ENCODE data around the gene SSC4D. TPM values are rescaled to one million over a fixed set of nuclear protein-coding genes. Genes with fewer than 3 reads are reported as not detected.

The SSC4D gene
- total and polyA plus RNA-seq, 2 donors, result 0.71 to 0.96 TPM

- 99% methylated on average over 5 of the region's 5 CpGs for WGBS
- Histone ChIP-seq H3K4me3 (ENCODE audit: low read length in 2 of 2) (no peak overlapping the region), H3K27ac (ENCODE audit: low read depth in 1 of 2, low read length in 1 of 2) (no peak overlapping the region), H3K9me3 (ENCODE audit: control insufficient read depth in 2 of 2, insufficient read depth in 1 of 2, low read length in 1 of 2) (peaks cover 0 to 3% of the 10 kb centered on the region in 2 donors), H3K4me1 (ENCODE audit: control insufficient read depth in 2 of 2, insufficient read depth in 2 of 2, low read length in 2 of 2) (peaks cover 3 to 9% of the 10 kb centered on the region in 2 donors), H3K36me3 (ENCODE audit: control insufficient read depth in 2 of 2, insufficient read depth in 2 of 2, low read length in 1 of 2) (peaks cover 18 to 48% of the 10 kb centered on the region in 2 donors), H3K27me3 (ENCODE audit: control insufficient read depth in 2 of 2, insufficient read depth in 1 of 2, low read length in 1 of 2) (no peaks in the 10 kb centered on the region)
- DNase-seq (ENCODE audit: low read depth in 6 of 9, low spot score in 9 of 9), result no peak
These were observed 55.8 kb downstream of the SSC4D start for GRCh38 chr7:76353744-76354143.

- Histone ChIP-seq H3K4me3 (ENCODE audit: low read length in 2 of 2) (no peak overlapping the region), H3K4me1 (ENCODE audit: control insufficient read depth in 2 of 2, insufficient read depth in 2 of 2, low read length in 2 of 2) (peaks cover 0 to 6% of the 10 kb centered on the region in 2 donors), H3K36me3 (ENCODE audit: control insufficient read depth in 2 of 2, insufficient read depth in 2 of 2, low read length in 1 of 2) (peaks cover 20 to 54% of the 10 kb centered on the region in 2 donors), H3K27me3 (ENCODE audit: control insufficient read depth in 2 of 2, insufficient read depth in 1 of 2, low read length in 1 of 2) (no peaks in the 10 kb centered on the region), H3K9me3 (ENCODE audit: control insufficient read depth in 2 of 2, insufficient read depth in 1 of 2, low read length in 1 of 2) (peaks cover 0 to 3% of the 10 kb centered on the region in 2 donors), H3K27ac (ENCODE audit: low read depth in 1 of 2, low read length in 1 of 2) (no peak overlapping the region)
- DNase-seq (ENCODE audit: low read depth in 6 of 9, low spot score in 9 of 9), result no peak
- 97% methylated on average over 6 of the region's 6 CpGs for WGBS
These were observed 57.3 kb downstream of the SSC4D start for GRCh38 chr7:76352193-76352592.

- H3K36me3 ChIP-seq (ENCODE audit: control insufficient read depth in 2 of 2, insufficient read depth in 2 of 2, low read length in 1 of 2), result peaks cover 26 to 59% of the 10 kb centered on the region in 2 donors
- H3K27me3 ChIP-seq (ENCODE audit: control insufficient read depth in 2 of 2, insufficient read depth in 1 of 2, low read length in 1 of 2), result no peaks in the 10 kb centered on the region
- peaks cover 0 to 3% of the 10 kb centered on the region in 2 donors for H3K9me3 ChIP-seq (ENCODE audit: control insufficient read depth in 2 of 2, insufficient read depth in 1 of 2, low read length in 1 of 2)
- peaks cover 4 to 8% of the 10 kb centered on the region in 2 donors for H3K4me1 ChIP-seq (ENCODE audit: control insufficient read depth in 2 of 2, insufficient read depth in 2 of 2, low read length in 2 of 2)
- H3K4me3 ChIP-seq (ENCODE audit: low read length in 2 of 2), result no peak overlapping the region
- DNase-seq (ENCODE audit: low read depth in 6 of 9, low spot score in 9 of 9), result no peak
- 95% methylated on average over 7 of the region's 7 CpGs for WGBS
- no peak overlapping the region for H3K27ac ChIP-seq (ENCODE audit: low read depth in 1 of 2, low read length in 1 of 2)
These were observed 58.1 kb downstream of the SSC4D start for GRCh38 chr7:76351372-76351771.

- Histone ChIP-seq H3K27ac (ENCODE audit: low read depth in 1 of 2, low read length in 1 of 2) (no peak overlapping the region), H3K9me3 (ENCODE audit: control insufficient read depth in 2 of 2, insufficient read depth in 1 of 2, low read length in 1 of 2) (peaks cover 0 to 3% of the 10 kb centered on the region in 2 donors), H3K4me3 (ENCODE audit: low read length in 2 of 2) (no peak overlapping the region), H3K27me3 (ENCODE audit: control insufficient read depth in 2 of 2, insufficient read depth in 1 of 2, low read length in 1 of 2) (no peaks in the 10 kb centered on the region), H3K36me3 (ENCODE audit: control insufficient read depth in 2 of 2, insufficient read depth in 2 of 2, low read length in 1 of 2) (peaks cover 43 to 61% of the 10 kb centered on the region in 2 donors), H3K4me1 (ENCODE audit: control insufficient read depth in 2 of 2, insufficient read depth in 2 of 2, low read length in 2 of 2) (peaks cover 4 to 9% of the 10 kb centered on the region in 2 donors)
- no peak for DNase-seq (ENCODE audit: low read depth in 6 of 9, low spot score in 9 of 9)
- 98% methylated on average over 8 of the region's 8 CpGs for WGBS
These were observed 60.1 kb downstream of the SSC4D start for GRCh38 chr7:76349313-76349885.

- WGBS, result 94% methylated on average over 5 of the region's 5 CpGs
- peaks cover 52 to 68% of the 10 kb centered on the region in 2 donors for H3K36me3 ChIP-seq (ENCODE audit: control insufficient read depth in 2 of 2, insufficient read depth in 2 of 2, low read length in 1 of 2)
- no peaks in the 10 kb centered on the region for H3K9me3 ChIP-seq (ENCODE audit: control insufficient read depth in 2 of 2, insufficient read depth in 1 of 2, low read length in 1 of 2)
- no peaks in the 10 kb centered on the region for H3K27me3 ChIP-seq (ENCODE audit: control insufficient read depth in 2 of 2, insufficient read depth in 1 of 2, low read length in 1 of 2)
- no peak for DNase-seq (ENCODE audit: low read depth in 6 of 9, low spot score in 9 of 9)
- peaks cover 4 to 9% of the 10 kb centered on the region in 2 donors for H3K4me1 ChIP-seq (ENCODE audit: control insufficient read depth in 2 of 2, insufficient read depth in 2 of 2, low read length in 2 of 2)
- H3K27ac ChIP-seq (ENCODE audit: low read depth in 1 of 2, low read length in 1 of 2), result no peak overlapping the region
- no peak overlapping the region for H3K4me3 ChIP-seq (ENCODE audit: low read length in 2 of 2)
These were observed 61.8 kb downstream of the SSC4D start for GRCh38 chr7:76347710-76348109.

- 77% methylated on average over 8 of the region's 8 CpGs for WGBS
- Histone ChIP-seq H3K4me3 (ENCODE audit: low read length in 2 of 2) (no peak overlapping the region), H3K4me1 (ENCODE audit: control insufficient read depth in 2 of 2, insufficient read depth in 2 of 2, low read length in 2 of 2) (peaks cover 4 to 9% of the 10 kb centered on the region in 2 donors), H3K27me3 (ENCODE audit: control insufficient read depth in 2 of 2, insufficient read depth in 1 of 2, low read length in 1 of 2) (no peaks in the 10 kb centered on the region), H3K9me3 (ENCODE audit: control insufficient read depth in 2 of 2, insufficient read depth in 1 of 2, low read length in 1 of 2) (no peaks in the 10 kb centered on the region), H3K36me3 (ENCODE audit: control insufficient read depth in 2 of 2, insufficient read depth in 2 of 2, low read length in 1 of 2) (peaks cover 56 to 72% of the 10 kb centered on the region in 2 donors), H3K27ac (ENCODE audit: low read depth in 1 of 2, low read length in 1 of 2) (no peak overlapping the region)
- no peak for DNase-seq (ENCODE audit: low read depth in 6 of 9, low spot score in 9 of 9)
These were observed 62.7 kb downstream of the SSC4D start for GRCh38 chr7:76346778-76347177.

GRCh38 chr7:76346097-76346496 lies 63.4 kb downstream of the SSC4D start:
- Histone ChIP-seq H3K36me3 (ENCODE audit: control insufficient read depth in 2 of 2, insufficient read depth in 2 of 2, low read length in 1 of 2) (peaks cover 53 to 72% of the 10 kb centered on the region in 2 donors), H3K27me3 (ENCODE audit: control insufficient read depth in 2 of 2, insufficient read depth in 1 of 2, low read length in 1 of 2) (no peaks in the 10 kb centered on the region), H3K9me3 (ENCODE audit: control insufficient read depth in 2 of 2, insufficient read depth in 1 of 2, low read length in 1 of 2) (no peaks in the 10 kb centered on the region), H3K4me1 (ENCODE audit: control insufficient read depth in 2 of 2, insufficient read depth in 2 of 2, low read length in 2 of 2) (peaks cover 4 to 9% of the 10 kb centered on the region in 2 donors), H3K27ac (ENCODE audit: low read depth in 1 of 2, low read length in 1 of 2) (no peak overlapping the region), H3K4me3 (ENCODE audit: low read length in 2 of 2) (no peak overlapping the region)
- DNase-seq (ENCODE audit: low read depth in 6 of 9, low spot score in 9 of 9), result no peak
- 98% methylated on average over 6 of the region's 6 CpGs for WGBS

- Histone ChIP-seq H3K27ac (ENCODE audit: low read depth in 1 of 2, low read length in 1 of 2) (no peak overlapping the region), H3K9me3 (ENCODE audit: control insufficient read depth in 2 of 2, insufficient read depth in 1 of 2, low read length in 1 of 2) (no peaks in the 10 kb centered on the region), H3K27me3 (ENCODE audit: control insufficient read depth in 2 of 2, insufficient read depth in 1 of 2, low read length in 1 of 2) (no peaks in the 10 kb centered on the region), H3K36me3 (ENCODE audit: control insufficient read depth in 2 of 2, insufficient read depth in 2 of 2, low read length in 1 of 2) (peaks cover 41 to 66% of the 10 kb centered on the region in 2 donors), H3K4me1 (ENCODE audit: control insufficient read depth in 2 of 2, insufficient read depth in 2 of 2, low read length in 2 of 2) (peaks cover 4 to 9% of the 10 kb centered on the region in 2 donors), H3K4me3 (ENCODE audit: low read length in 2 of 2) (no peak overlapping the region)
- 98% methylated on average over 6 of the region's 6 CpGs for WGBS
- DNase-seq (ENCODE audit: low read depth in 6 of 9, low spot score in 9 of 9), result no peak
These were observed 65.6 kb downstream of the SSC4D start for GRCh38 chr7:76343931-76344321.

- 97% methylated on average over 6 of the region's 6 CpGs for WGBS
- peaks cover 41 to 65% of the 10 kb centered on the region in 2 donors for H3K36me3 ChIP-seq (ENCODE audit: control insufficient read depth in 2 of 2, insufficient read depth in 2 of 2, low read length in 1 of 2)
- H3K27ac ChIP-seq (ENCODE audit: low read depth in 1 of 2, low read length in 1 of 2), result no peak overlapping the region
- H3K9me3 ChIP-seq (ENCODE audit: control insufficient read depth in 2 of 2, insufficient read depth in 1 of 2, low read length in 1 of 2), result no peaks in the 10 kb centered on the region
- peaks cover 4 to 9% of the 10 kb centered on the region in 2 donors for H3K4me1 ChIP-seq (ENCODE audit: control insufficient read depth in 2 of 2, insufficient read depth in 2 of 2, low read length in 2 of 2)
- no peak for DNase-seq (ENCODE audit: low read depth in 6 of 9, low spot score in 9 of 9)
- no peaks in the 10 kb centered on the region for H3K27me3 ChIP-seq (ENCODE audit: control insufficient read depth in 2 of 2, insufficient read depth in 1 of 2, low read length in 1 of 2)
- no peak overlapping the region for H3K4me3 ChIP-seq (ENCODE audit: low read length in 2 of 2)
These were observed 66.1 kb downstream of the SSC4D start for GRCh38 chr7:76343294-76343930.

All from thymus (tissue), 11 donors.